GM21360 (cell line): ENCODE data around the gene PDSS1.

ENCODE experiments used
- ATAC-seq: cut with Tn5 transposase; IDR thresholded peaks from one replicate; pipeline ENCODE4 v1.9.1; 2021; ENCODE audit warnings: mild to moderate bottlenecking, moderate library complexity; ENCODE audit not compliant: unreplicated experiment

PDSS1 gene

DNA sequence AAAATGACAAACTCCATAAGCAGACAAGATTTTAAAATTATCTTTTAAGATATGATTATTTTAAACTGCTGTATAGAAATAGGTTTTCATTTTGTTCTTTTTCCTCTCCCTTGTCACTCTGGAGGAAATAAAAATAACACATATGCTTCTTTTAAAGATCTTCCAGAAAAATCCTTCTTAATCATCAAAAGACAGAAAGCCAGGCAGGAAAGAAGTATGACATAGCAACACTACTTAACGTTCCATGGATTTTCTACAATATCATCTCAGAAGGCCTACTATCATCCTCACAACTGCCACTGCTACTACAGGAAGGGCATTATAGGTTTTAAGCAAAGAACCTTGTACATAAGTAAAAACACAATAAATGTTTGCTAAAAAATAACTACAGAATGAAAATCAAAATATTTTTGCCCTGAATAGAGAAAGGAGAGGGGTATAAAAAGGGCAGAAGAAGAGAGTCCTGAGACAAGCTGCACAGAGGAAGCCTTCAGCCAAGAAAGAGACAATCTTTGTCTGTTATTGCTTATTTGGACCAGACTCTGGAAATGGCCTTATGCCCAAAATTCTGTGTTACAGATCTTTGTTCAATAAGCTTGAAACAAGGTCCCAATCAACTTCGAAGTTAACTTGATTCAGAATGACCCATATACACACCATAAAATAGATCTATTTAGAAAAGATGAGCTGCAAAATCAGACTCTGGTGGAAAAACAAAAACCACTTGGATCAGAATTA is 95.4 kb downstream of the PDSS1 start:
- ATAC-seq: no peak
